ENCODE data around the gene JAM2. TPM values are rescaled to one million over a fixed set of nuclear protein-coding genes. Genes with fewer than 3 reads are reported as not detected.
"Not testable (repeated sequence)": the region's sequence is repeated elsewhere in the genome, so short reads cannot be mapped to it uniquely, and the experiment has no call there.

JAM2 gene
- total RNA-seq, 4 donors from 2014 or later = 0.38 to 10.5 (median 2.5) TPM

DNA sequence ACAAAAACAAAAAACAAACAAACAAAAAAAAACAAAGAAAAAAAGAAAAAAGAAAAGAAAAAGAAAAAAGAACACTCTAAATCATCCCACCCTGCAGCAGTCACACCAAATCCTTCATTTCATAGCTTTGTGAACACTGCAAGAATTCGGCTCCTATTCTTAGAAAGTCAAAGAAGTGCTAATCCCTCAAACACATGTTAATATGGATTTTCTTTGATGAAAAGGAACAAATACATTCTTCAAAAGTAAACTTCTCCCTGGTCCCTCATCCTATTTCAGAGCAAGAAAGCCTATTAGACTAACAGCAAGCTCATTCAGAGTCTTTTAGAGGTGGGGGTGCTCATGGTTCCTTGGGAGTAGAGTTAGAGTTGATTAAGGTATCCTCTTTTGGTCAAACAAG, 24.6 kb upstream of the JAM2 start:
- H3K27ac ChIP-seq = no peak overlapping the region
- H3K4me1 ChIP-seq = no peaks in the 10 kb centered on the region
- no peak for DNase-seq
- intact Hi-C loops (cut with DNase I) = no loop called here
- H3K27me3 ChIP-seq = no peaks in the 10 kb centered on the region
- no peaks in the 10 kb centered on the region for H3K36me3 ChIP-seq
- 70 to 100% methylated on average over 1 of the region's 1 CpG for WGBS, 2 donors
- TF ChIP-seq POLR2A (IDR thresholded peaks at IDR 0.05) (no peak), CTCF (IDR thresholded peaks at IDR 0.05) (no peak)
- H3K9me3 ChIP-seq = no peaks in the 10 kb centered on the region
- H3K4me3 ChIP-seq = no peak overlapping the region

- Histone ChIP-seq H3K9me3 (no peaks in the 10 kb centered on the region), H3K4me1 (no peaks in the 10 kb centered on the region), H3K36me3 (no peaks in the 10 kb centered on the region), H3K27ac (no peak overlapping the region), H3K27me3 (no peaks in the 10 kb centered on the region), H3K4me3 (no peak overlapping the region)
- intact Hi-C loops (cut with DNase I) = no loop called here
- DNase-seq = no peak
- 63 to 65% methylated on average over 3 of the region's 3 CpGs for WGBS, 2 donors
- TF ChIP-seq CTCF (IDR thresholded peaks at IDR 0.05) = no peak
- no peak for TF ChIP-seq POLR2A (IDR thresholded peaks at IDR 0.05)
Measured at GRCh38 chr21:25615880-25616279, 23.2 kb upstream of the JAM2 start.

- Histone ChIP-seq H3K27me3 (no peaks in the 10 kb centered on the region), H3K4me3 (no peak overlapping the region), H3K27ac (no peak overlapping the region), H3K4me1 (no peaks in the 10 kb centered on the region), H3K36me3 (no peaks in the 10 kb centered on the region), H3K9me3 (no peaks in the 10 kb centered on the region)
- intact Hi-C loops (cut with DNase I) = no loop called here
- TF ChIP-seq CTCF (IDR thresholded peaks at IDR 0.05) (no peak), POLR2A (IDR thresholded peaks at IDR 0.05) (no peak)
- DNase-seq = no peak
- 78 to 86% methylated on average over 2 of the region's 2 CpGs for WGBS, 2 donors
Measured at GRCh38 chr21:25619198-25619597, 19.9 kb upstream of the JAM2 start.

DNA sequence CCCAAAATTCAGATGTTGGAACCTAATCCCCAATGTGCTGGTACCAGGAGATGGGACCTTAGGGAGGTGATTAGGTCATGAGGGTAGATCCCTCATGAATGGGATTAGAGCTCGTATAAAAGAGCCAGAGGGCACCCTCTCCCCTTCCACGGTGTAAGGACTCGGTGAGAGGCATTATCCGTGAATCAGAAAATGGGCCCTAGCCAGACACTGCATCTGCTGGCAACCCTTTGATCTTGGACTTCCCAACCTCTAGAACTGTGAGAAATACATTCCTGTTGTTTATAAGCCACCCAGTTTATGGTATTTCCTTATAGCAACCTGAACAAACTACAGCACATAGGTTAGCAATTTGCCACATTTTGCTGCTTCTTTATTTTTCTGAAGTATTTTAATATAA, 14.5 kb upstream of the JAM2 start:
- Histone ChIP-seq H3K9me3 (no peaks in the 10 kb centered on the region), H3K27ac (no peak overlapping the region), H3K4me1 (peaks cover 0 to 11% (median 0%) of the 10 kb centered on the region in 3 donors), H3K36me3 (no peaks in the 10 kb centered on the region), H3K27me3 (no peaks in the 10 kb centered on the region), H3K4me3 (no peak overlapping the region)
- WGBS, 2 donors = 84 to 87% methylated on average over 4 of the region's 4 CpGs
- no peak for TF ChIP-seq CTCF (IDR thresholded peaks at IDR 0.05)
- intact Hi-C loops (cut with DNase I) = no loop called here
- no peak for DNase-seq

DNA sequence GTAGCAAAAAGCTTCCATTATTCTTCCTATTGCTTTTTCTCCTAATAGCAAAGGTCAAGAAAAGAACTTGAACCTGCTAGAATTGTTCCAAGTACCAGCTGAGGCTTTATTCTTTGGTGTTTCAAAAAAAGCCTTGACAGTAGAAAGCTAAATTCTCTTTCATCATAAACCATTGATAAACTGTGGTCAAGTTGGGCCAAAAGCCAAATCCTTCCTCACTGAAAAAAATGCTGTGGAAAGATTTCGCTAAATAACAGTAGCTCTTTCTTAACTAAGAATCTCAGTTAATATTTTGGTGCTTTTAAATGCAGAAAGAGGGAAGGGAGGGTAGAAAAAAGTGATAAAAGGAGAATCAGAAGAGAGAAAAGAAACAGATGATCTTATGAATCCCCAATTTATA, 14.0 kb upstream of the JAM2 start:
- DNase-seq = no peak
- Histone ChIP-seq H3K4me3 (no peak overlapping the region), H3K27ac (no peak overlapping the region), H3K36me3 (no peaks in the 10 kb centered on the region), H3K9me3 (no peaks in the 10 kb centered on the region), H3K27me3 (no peaks in the 10 kb centered on the region), H3K4me1 (peaks cover 0 to 11% (median 0%) of the 10 kb centered on the region in 3 donors)
- WGBS, 2 donors = 70 to 94% methylated on average over 1 of the region's 1 CpG
- intact Hi-C loops (cut with DNase I) = no loop called here
- TF ChIP-seq CTCF (IDR thresholded peaks at IDR 0.05) (no peak), POLR2A (IDR thresholded peaks at IDR 0.05) (no peak)

- H3K9me3 ChIP-seq; H3K36me3 ChIP-seq; H3K4me3 ChIP-seq; intact Hi-C loops (cut with DNase I); H3K27ac ChIP-seq; DNase-seq; H3K27me3 ChIP-seq: not testable (repeated sequence)
- H3K4me1 ChIP-seq = peaks cover 0 to 11% (median 0%) of the 10 kb centered on the region in 3 donors
- 79 to 81% methylated on average over 11 of the region's 11 CpGs for WGBS, 2 donors
Measured at GRCh38 chr21:25625776-25626555, 13.1 kb upstream of the JAM2 start.
